ENCODE measurements around the gene ABRACL.
A peak's percentile ranks its signal among the peaks of the same experiment; 100 is the strongest.
"Not testable (repeated sequence)": the region's sequence is repeated elsewhere in the genome, so short reads cannot be mapped to it uniquely, and the experiment has no call there.

The ABRACL gene, protein sequence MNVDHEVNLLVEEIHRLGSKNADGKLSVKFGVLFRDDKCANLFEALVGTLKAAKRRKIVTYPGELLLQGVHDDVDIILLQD

GRCh38 chr6:139028658-139029469 lies at the start of gene ABRACL:
Gene ABRACL, plus strand, starts transcription at chr6:139028745. Its CDS starts 5,416 bp downstream, at chr6:139034161.
- peak; percentile 32 to 38 for DNase-seq (ENCODE audit: low read depth in 2 of 2)

DNA sequence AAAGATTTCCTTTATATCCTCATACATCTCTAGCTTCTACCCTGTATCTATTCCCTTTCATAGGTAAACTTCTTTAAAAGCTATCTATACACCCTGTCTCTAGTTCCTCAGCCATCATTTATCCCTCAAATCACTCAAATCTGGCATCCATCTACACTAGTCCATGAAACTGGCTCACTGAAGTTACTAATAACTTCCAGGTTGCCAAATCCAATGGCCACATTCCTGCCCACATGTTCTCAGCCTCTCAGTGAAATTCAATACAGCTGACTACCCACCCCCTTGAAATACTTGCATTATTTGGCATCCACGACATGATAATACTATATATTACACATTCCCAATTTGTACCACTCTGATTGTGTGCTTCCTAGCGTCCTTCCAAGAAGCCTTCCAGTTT lies 49.2 kb upstream of the ABRACL start:
- no peak for DNase-seq (ENCODE audit: low read depth in 2 of 2)

GRCh38 chr6:138979813-138980668 lies 48.5 kb upstream of the ABRACL start:
- DNase-seq (ENCODE audit: low read depth in 2 of 2): no peak

DNA sequence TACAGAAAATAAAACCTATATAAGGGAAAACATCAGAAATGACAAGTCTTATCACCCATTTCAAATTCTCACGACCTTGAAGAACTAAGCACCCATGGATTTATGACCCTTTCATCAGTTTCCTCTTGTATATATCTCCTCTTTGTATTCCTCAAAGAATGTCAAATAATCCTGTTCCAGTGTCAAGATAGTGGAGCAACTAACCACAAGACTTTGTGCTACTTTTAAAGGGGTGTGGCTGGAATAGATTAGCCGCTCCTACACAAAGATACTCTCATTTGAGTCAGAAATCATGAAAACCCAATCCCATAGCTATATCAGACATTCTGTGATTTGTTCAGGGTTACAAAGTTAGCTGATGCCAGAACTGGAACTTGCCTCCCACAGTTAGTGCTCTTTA lies 47.1 kb upstream of the ABRACL start:
- DNase-seq (ENCODE audit: low read depth in 2 of 2): no peak

DNA sequence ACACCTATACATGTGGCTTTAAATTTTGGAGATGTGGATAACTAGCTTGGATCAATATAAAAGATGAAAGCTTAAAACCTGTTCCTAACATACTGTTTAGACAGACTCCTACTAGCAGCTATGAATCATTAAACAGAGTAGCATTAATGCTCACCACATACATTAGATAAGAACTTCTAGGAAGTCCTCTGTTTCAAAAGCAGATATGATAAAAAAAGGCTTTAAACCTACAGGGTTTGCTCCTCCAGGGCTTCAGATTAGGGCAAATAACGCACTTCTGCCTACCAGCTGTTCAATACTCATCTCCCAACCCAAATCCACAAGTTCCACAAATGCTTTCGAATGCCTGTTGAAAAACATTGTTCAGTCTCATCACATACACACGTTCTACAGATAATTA lies 42.0 kb upstream of the ABRACL start:
- DNase-seq (ENCODE audit: low read depth in 2 of 2): no peak

DNA sequence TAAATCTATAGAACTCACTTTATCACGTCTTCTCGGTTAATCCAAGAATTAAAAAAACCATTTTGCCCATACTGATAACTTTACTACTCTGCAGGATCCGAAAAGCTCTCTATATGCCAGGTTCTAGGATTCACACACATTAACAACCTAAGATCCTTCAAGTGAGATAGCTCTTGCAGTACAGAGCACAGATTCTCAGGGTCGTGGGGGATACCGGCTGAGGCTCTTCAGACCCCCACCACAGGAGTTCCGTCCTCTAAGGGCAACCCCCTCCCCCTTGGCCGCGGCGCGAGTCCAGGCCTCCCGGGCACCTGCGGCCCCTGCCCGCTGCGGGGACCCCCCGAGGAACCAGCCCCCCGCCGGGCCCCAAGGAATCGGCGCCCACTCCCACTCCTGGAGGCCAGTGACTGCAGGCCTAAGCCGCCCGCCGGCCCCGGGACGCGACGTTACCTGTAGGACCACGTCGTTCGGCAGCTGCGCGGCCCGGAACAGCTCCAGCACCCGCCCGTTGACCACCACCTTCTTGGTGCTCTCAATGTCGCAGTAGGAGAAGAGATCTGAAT lies 41.4 kb upstream of the ABRACL start:
- no peak for DNase-seq (ENCODE audit: low read depth in 2 of 2)

DNA sequence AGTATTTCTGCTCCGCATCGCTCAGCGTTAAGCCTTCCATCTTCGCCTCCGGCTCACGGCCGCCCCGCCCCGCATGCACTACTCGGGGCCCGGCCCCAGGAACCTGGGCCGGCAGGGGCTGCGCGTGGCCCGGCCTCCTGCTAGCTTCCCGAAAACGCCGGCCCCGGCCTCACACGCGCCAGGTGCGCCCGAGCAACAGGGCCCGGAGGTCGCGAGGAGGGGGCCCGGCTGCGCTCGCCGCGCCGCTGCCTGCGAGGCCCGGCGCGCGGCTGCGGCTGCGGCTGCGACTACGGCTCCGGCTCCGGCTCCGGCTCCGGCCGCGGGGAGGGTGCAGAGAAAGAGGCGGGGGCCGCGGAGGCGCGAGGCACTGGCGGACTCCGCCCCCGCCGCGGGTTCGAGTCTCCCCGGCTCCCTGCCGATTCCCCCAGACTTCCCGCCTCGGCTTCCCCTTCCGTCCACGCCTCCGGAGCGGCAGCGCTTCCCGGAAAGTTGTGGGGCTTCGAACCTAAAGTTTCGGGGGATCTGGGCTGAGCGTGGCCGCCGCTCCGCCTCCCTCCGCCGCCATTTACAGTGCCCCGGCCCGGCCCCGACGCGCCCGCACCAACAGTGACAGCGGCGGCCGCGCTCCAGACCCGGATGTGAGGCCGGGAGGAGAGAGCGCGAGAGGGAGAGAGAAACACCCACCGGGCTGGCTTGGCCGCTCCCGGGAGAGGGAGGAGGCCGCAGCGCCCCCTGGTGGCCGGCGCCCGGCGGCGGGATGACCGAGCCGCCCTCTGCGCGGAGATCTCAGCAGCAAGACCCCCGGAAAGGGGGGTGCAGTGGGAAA lies 40.7 kb upstream of the ABRACL start, which contains the start of gene REPS1:
Gene REPS1 (minus strand): TSS at position 611 of the 826 bp plus-strand sequence. CDS start 571 bp downstream, at position 40.
- DNase-seq (ENCODE audit: low read depth in 2 of 2): peak; percentile 84 to 85

GRCh38 chr6:138988469-138988834 lies 40.1 kb upstream of the ABRACL start:
- no peak for DNase-seq (ENCODE audit: low read depth in 2 of 2)

- DNase-seq (ENCODE audit: low read depth in 2 of 2): no peak
Measured at GRCh38 chr6:138989098-138989983, 39.2 kb upstream of the ABRACL start.

DNA sequence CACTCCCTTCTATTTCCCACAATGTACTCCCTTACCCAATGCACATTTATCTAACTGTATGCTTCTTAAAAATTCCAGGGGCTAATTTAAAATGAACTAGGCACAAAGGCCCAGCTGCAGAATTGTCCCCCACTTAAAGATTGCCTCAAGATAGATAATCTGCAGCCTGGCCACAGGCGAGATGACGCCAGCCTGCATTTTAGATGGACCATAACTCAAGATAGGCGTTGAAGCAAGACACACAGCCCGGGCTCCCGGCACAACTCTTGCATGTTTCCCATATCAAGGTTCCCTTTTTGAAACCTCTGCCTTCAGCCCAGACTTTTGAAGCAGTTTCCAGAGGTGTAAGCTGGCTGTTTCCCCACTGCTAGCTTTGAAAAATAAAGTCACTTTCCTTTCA lies 37.3 kb upstream of the ABRACL start:
- no peak for DNase-seq (ENCODE audit: low read depth in 2 of 2)

- not testable (repeated sequence) for DNase-seq (ENCODE audit: low read depth in 2 of 2)
Measured at GRCh38 chr6:138992965-138993364, 35.6 kb upstream of the ABRACL start.

DNA sequence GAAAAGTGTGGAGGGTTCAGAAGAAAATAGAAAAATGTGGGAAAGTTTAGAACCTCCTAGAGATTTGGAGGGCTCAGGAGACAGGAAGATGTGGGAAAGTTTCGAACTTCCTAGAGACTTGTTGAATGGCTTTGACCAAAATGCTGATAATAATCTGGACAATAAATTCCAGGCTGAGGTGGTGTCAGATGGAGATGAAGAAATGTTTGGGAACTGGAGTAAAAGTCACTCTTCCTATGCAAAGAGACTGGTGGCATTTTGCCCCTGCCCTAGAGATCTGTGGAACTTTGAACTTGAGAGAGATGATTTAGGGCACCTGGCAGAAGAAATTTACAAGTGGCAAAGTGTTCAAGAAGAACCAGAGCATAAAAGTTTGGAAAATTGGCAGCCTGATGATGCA lies 35.1 kb upstream of the ABRACL start:
- not testable (repeated sequence) for DNase-seq (ENCODE audit: low read depth in 2 of 2)

- DNase-seq (ENCODE audit: low read depth in 2 of 2): no peak
Measured at GRCh38 chr6:138996524-138996923, 32.0 kb upstream of the ABRACL start.

DNA sequence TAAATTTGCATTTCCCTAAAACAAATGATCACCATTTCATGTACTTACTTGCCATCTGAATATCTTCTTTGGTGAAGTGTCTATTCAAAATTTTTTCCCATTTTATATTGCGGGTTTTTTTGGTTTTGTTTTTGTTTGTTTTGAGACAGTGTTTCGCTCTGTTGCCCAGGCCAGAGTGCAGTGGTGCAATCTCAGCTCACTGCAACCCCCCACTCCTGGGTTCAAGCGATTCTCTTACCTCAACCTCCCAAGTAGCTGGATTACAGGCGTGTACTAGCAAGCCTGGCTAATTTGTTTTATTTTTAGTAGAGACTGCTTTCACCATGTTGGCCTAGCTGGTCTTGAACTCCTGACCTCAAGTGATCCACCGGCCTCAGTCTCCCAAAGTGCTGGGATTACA lies 31.4 kb upstream of the ABRACL start:
- DNase-seq (ENCODE audit: low read depth in 2 of 2): no peak

DNA sequence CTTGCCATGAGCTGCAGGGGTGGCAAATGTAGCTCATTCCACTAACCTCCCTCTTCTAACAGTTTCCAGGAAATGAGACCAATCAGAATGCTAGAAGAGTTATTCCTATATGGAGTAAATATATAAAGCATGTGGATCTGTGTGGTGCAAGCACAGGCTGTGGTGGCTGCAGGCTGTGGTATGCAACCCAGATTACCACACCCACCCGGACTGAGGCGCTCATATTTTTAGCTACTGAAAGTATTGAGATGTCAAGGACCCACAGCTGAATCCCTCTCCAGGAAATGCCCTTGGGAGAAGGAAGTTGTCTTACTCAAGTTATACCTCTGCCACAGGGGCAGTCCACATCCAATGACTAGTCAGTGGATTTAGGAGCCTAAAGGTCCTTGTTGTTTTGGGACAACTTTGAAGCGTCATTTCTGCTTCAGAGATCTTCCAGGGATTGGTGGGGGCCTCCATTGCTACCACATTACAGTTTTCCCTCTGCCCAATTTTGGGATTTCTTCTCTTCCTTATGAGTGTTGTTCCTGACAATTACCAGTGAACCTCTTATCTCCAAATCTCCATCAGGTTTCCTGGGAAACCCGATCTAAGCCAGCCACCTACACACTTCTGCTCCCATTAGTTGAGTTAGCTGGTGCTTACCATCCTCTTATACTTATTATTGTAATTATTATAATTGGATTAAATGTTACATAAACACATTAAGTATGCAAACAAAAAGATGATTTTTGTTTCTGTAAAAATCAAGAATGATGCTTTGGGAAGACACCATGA lies 28.4 kb upstream of the ABRACL start:
- DNase-seq (ENCODE audit: low read depth in 2 of 2): no peak

GRCh38 chr6:139003751-139004150 lies 24.8 kb upstream of the ABRACL start:
- no peak for DNase-seq (ENCODE audit: low read depth in 2 of 2)

DNA sequence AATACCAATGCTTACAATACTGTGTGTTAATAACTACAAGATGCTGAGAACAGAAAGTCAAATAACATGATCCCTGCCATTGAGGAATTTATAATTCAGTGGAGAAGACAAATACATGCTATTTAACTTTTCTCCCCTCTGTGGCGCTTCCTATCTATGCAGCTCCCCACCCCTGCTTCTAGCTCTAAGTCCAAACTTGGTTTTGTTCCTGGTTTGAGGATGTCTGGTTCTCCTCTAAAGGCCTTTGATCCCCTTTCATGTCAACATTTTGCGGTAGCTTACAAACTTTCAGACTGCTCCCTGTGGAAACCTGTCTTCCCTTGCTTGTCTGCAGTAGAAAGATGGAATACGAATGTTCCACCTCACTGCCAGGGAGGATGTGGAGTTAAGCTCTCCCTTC lies 22.1 kb upstream of the ABRACL start:
- no peak for DNase-seq (ENCODE audit: low read depth in 2 of 2)

DNA sequence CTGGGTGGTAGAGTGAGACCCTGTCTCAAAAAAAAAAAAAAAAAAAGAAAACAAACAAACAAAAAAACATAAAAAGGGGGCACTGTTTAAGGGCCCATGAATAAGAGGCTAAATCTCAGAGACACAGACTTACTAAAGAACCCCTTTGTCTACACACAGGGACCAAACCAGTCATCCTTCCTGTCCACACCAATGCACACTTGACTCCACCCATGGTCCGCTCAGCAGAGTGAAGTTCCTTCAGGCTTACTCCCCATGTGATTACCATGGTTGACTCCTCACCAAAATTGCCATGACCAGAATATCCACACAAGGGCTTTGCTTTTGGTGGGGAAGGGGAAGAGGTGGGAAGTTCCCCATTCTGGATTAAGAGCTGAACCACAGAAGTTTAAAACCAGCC lies 21.1 kb upstream of the ABRACL start:
- DNase-seq (ENCODE audit: low read depth in 2 of 2): no peak

DNA sequence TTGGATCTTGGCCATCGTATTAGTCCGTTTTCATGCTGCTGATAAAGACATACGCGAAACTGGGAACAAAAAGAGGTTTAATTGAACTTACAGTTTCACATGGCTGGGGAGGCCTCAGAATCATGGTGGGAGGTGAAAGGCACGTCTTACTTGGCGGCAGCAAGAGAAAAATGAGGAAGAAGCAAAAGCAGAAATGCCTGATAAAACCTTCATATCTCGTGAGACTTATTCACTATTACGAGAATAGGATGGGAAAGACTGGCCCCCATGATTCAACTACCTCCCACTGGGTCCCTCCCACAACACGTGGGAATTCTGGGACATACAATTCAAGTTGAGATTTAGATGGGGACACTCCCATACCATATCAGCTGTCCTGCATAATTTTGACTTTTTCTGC lies 20.4 kb upstream of the ABRACL start:
- DNase-seq (ENCODE audit: low read depth in 2 of 2): no peak

- DNase-seq (ENCODE audit: low read depth in 2 of 2): no peak
Measured at GRCh38 chr6:139010674-139011073, 17.9 kb upstream of the ABRACL start.
